ENCODE results near the gene GRK4.

The GRK4 gene

DNA sequence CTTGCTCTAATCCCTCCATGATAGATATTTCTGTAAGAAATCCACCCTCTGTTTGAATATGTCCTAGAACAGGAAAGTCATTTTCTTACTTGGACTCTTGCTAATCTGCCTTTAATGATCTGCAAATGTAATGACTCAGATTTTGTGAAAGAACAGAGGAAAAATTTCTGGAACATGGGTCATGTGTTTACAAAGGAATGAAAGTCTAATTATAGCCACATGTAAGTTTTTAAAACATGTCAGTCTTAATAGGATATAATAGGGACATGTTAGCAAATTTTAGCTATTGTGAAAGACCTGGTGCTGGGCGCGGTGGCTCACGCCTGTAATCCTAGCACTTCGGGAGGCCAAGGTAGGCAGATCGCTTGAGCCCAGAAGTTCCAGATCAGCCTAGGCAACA is 47.6 kb downstream of the GRK4 start:
- in situ Hi-C loops (cut with MboI; ENCODE audit: low sequenced_read_pairs): no loop called here

DNA sequence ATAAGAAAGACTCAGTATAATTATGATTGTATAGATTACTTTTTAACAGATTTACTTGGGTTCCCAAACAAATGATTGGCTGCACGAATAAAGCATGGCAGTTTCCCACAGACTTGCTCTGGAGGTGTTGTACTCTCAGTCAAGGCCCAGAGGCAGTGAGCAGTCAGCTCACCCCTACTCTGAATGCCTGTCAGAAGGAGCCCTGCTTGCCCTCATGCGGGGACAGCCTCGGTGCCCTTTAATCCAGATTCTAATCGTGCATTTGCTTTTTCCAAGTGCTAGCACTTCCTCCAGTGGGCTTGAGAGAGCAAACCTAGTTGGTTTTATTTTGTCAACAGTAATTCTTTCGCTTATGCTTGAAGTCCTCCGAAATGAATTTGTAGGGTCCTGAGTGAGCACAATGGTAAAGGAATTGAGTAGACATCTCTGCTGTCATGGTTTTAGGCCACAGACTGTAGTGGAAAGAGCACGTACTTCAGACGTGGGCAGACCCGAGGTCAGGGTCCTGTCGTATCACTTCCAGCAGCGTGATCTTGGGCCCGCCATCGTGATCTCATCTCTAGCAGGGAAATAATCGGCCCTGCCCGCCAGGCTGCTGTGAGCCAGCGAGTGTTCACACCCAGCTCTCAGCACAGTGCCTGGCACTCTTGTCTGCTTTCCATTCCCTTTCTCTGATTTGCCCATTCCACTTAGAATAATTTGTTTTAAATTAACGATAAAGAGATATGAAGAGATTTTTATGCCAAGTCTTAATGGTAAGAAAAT is 48.3 kb downstream of the GRK4 start:
- in situ Hi-C loops (cut with MboI; ENCODE audit: low sequenced_read_pairs): no loop called here

DNA sequence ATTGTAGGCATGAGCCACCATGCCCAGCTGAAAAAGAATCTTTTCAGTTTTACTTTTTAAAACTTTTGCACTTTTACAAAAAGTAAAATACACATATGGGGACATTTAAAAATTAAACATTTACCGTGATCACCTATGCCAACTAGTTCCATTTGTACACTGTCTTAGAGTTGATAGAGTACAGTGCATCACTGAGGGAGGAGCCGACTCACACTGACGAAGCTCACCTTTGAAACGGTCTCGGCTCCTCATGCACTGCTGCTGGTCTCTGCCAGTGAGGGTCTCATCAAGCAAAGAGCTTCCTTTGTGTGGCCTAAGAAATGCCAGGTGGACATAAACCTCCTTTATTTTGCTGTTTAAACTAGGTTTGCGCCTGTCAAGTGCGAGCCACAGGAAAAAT is 50.0 kb downstream of the GRK4 start:
- in situ Hi-C loops (cut with MboI; ENCODE audit: low sequenced_read_pairs): no loop called here

DNA sequence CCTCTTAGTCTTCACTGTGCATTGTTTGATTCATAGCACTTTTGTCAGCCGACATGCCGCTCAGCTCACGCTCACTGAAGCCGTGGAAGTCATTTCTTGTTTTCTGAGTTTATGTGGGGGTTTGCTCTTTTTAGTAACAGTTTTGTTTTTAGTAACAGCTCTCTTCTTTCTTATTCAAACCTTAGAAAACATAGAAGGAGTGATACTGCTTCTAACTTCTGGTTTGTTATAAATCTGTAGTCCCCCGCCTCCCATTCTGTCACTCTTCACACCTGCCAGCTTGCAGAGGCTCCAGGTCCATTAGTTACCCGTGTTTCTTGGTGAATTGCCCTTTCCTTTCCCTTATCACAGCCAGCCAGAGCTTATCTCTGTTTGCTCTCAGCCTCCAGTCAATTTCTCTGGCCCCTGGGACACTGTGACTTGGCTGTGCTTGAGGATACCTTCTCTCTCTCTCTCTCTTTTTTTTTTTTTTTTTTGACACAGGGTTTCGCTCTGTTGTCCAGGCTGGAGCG is 50.5 kb downstream of the GRK4 start:
- in situ Hi-C loops (cut with MboI; ENCODE audit: low sequenced_read_pairs): no loop called here

DNA sequence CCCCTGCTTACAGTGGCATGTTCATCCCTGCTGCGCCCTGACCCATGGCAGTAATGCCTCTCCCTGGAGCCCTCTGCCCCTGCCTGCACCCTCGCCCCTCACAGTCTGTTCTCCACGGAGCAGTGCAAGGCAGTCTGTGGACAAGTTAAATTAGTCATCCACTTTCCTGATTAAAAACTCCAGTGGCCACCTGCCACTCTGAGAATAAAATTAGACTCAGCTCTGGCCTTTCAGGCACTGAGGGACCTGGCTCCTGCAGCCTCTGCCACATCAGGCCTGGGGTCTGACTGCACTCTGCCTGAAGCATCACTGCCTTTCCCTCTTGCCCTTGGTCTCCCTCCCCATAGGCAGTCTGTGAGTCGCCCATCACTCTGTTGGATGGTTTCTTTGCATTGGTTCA is 53.6 kb downstream of the GRK4 start:
- in situ Hi-C loops (cut with MboI; ENCODE audit: low sequenced_read_pairs): no loop called here

DNA sequence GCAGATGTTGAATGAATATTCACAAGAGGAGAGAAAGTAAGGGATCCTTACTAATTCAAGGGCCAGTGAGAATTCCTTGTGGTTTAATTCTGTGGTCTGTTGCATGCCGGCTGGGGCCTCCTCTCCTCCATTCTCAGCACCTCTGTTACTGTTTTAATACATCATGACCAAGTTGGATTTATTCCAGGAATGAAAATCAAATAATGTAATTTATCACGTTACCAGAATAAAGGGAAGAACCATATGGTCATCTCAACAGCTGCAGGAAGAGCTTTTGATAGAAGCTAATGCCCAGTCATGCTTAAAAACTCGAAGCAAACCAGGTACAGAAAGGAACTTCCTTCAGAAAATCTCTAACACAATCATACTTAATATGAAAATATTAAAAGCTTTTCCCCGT is 54.1 kb downstream of the GRK4 start:
- in situ Hi-C loops (cut with MboI; ENCODE audit: low sequenced_read_pairs): no loop called here

DNA sequence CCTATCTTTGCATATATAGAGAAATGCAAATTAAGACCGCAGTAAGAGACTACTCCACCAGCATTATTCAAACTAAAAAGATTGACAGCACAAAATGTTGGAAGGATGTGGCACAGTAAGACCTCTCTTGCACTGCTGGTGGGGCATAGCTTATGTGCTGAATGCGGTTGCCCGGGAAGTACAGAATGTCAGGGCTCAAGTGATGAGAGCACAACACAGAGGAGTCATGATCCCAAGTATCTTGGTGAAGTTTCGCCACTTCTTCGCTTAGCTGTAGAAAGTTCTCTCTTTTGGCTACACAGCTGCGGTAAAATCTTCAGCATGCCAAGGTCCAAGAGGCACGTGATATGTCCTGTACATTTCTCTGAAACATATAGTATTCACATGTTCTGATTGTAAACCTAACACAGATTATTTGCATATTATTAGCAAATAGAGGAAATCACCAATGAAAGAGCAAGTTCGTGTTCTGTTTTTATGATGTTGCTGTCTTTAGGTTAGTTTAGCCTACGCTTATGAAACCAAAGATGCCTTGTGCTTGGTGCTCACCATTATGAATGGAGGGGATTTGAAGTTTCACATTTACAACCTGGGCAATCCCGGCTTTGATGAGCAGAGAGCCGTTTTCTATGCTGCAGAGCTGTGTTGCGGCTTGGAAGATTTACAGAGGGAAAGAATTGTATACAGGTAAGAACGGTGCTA is 55.9 kb downstream of the GRK4 start:
- in situ Hi-C loops (cut with MboI; ENCODE audit: low sequenced_read_pairs): no loop called here

DNA sequence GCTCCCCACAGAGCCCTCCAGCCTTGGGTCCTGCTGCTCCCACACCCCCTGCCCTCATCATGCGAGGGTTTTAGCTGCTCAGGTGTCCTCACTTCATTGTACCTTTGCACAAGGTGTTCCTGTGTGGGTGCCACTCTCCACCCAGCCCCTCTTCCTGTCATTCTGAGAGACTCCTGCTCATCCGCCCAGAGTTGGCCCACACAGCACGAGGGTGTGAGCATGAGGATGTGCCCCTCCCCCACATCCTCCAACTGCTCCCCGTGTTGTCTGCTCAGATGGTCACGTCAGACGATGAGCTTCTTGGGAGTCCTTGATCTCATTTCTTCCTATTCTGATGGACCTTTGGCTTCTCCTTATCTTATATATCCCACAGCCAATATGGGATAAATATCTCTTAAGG is 57.8 kb downstream of the GRK4 start:
- in situ Hi-C loops (cut with MboI; ENCODE audit: low sequenced_read_pairs): no loop called here

DNA sequence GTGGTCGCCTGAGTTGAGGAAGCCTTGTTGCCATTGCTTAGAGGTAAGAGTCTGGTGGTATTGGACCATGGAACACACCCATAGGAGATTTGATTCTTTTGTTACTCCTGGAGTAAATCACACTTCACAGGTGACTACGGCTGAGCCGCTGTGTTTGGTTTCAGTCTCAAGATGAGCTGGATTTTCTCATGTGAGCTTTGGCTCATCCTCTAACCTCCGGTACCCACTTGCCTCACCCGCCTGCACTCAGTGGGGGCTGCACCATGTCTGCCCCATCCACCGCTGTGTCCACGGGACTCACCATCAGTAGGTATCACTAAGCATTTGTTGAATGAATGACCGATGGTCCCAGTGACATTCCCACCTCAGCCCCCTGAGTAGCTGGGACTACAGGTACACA is 58.3 kb downstream of the GRK4 start:
- in situ Hi-C loops (cut with MboI; ENCODE audit: low sequenced_read_pairs): no loop called here

DNA sequence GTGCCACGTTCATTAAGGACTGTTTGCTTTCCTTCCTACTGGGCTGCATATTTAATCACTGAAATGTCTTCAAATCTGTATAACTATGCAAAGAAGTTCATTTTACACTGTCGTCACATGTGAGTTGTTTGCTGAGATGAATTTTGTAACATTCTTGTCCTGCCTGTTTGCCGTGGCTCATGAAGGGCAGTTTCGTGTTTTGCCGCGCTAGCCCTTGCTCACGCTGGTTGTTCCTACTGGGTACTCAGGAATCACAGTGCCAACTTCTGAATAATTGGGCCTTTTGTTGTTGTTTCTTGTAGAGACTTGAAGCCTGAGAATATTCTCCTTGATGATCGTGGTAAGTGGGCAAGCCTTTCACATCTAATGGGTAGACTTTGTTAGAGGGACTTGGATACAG is 58.7 kb downstream of the GRK4 start:
- in situ Hi-C loops (cut with MboI; ENCODE audit: low sequenced_read_pairs): no loop called here

DNA sequence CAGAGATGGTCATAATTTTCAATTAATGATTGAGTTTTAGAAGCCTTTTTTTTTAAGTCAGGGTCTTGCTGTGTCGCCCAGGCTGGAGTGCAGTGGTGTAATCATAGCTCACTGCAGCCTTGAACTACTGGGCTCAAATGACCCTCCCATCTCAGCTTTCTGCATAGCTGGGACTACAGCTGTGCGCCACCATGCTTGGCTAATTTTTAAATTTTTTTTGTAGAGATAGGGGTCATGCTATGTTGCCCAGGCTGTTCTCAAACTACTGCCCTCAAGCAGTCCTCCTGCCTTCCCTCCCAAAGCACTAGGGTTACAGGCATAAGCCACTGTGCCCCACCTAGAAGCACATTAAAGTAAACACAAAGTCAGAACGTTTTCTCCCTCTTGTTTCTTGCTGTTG is 59.3 kb downstream of the GRK4 start:
- in situ Hi-C loops (cut with MboI; ENCODE audit: low sequenced_read_pairs): no loop called here

DNA sequence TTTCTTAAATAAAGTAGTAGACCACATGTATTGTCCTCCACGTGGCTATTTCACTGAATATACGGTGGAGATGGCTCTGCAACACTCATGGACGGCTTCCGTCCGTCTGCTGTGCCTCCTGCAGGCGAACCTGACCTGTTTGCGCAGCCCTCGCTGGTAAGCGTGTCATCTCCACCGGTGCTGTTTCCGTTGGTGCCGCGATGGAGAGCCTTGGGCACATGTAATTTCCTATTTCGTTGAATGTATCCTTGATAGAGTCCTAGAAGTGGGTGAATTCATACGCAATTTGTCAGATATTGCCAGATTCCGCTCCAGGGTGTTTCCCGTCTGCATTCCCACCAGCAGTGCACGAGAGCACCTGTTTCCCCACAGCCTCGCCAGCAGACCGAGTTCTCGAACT is 62.5 kb downstream of the GRK4 start:
- in situ Hi-C loops (cut with MboI; ENCODE audit: low sequenced_read_pairs): no loop called here

DNA sequence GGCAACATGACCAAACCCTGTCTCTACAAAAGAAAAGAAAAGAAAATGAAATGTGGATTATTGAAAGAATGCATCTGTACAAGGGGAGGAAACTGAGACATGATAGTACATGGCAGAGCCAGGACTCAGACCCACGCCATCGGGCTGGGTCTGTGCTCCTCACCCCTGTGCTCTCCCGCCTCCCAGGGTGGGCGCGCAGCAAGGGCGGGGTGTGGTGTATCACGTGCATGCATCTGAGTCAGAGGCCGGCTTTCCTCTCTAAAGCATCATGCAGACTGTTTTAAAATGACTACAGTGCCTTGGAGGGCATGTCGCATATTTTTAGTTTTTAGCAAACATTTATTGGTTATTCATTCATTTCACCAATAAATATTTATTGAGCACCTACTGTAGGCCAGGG is 63.2 kb downstream of the GRK4 start:
- in situ Hi-C loops (cut with MboI; ENCODE audit: low sequenced_read_pairs): no loop called here

DNA sequence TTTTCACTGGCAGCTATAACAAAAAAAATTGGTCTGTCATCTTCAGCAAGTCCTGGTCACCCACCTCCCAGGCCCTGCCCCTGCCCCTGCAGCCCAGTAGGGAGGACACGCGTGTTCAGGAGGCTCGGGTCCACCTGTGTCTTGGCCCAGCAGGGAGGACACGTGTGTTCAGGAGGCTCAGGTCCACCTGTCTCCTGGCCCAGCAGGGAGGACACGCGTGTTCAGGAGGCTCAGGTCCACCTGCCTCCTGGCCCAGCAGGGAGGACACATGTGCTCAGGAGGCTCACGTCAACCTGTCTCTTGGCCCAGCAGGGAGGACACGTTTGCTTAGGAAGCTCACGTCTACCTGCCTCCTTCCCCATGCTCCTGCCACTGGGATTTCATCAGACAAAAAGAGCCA is 66.1 kb downstream of the GRK4 start:
- in situ Hi-C loops (cut with MboI; ENCODE audit: low sequenced_read_pairs): no loop called here

DNA sequence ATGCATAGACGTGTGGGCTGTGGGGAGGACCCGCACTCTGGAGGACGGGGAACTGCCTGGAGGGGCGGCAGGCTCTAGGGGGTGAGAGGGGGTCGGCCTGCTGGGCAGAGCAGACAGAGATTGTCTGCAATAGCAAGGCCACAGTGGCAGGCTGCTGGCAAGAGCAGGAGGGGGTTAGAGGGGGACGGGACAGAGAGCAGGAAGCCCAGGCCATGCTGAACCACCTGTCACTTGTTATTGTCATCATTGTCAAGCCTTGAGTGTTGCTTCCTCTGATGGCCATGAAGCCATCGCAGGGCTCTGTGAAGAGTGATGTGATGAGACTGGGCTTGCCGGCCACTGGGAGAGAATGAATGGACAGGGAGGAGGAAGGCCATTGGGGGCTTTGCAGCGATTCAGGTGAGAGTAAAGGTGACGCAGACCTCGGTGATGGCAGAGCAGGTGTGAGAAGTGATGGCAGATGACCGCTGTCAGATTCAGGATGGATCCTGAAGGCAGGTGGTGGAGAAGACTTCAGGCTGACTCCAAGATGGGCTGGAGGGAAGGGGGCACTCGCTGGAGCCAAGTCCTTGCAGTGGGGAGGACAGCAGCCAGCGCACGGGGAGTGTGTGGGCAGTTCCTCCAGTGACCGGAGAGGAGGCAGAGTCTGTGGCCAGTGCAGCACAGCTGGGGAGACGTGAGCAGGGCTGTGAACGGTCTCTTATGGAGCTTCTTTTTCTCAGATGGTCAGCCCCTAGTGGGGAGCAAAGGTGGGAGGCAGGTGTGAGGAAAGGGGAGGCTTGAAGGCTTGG is 67.4 kb downstream of the GRK4 start:
- in situ Hi-C loops (cut with MboI; ENCODE audit: low sequenced_read_pairs): no loop called here

DNA sequence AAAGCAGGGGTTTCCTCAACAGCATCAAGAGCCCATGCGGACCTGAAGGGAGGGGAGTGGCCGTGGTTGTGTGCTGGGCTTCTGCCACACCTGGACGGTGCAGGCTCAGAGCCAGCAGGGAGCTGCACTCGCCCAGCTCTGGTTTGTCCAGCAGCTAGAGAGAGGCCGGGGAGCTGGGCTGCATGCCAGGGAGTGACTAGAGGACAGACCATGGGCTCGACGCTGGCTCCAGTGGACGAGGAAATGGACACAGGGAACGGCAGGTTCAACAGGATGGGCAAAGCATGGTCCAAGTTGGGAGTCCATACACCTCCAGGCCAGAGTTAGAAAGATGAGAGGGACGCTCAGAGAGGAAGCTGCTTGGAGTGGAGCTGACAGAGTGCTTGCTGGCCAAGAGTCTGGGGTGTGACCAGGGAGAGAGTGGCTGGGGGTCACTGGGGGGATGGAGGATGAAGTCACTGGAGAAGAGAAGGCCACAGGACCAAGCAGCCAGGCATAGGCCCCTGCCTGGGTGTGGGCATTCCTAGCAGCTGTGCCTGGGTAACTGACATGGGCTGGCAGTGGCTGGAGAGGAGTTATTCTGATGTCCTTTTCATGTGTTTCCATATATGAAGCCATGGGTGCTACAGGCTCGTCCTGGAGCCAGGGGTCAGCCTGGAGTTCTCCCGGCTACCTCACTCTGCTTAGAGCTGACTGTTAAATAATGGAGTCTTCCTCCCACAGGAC is 68.1 kb downstream of the GRK4 start:
- in situ Hi-C loops (cut with MboI; ENCODE audit: low sequenced_read_pairs): no loop called here

DNA sequence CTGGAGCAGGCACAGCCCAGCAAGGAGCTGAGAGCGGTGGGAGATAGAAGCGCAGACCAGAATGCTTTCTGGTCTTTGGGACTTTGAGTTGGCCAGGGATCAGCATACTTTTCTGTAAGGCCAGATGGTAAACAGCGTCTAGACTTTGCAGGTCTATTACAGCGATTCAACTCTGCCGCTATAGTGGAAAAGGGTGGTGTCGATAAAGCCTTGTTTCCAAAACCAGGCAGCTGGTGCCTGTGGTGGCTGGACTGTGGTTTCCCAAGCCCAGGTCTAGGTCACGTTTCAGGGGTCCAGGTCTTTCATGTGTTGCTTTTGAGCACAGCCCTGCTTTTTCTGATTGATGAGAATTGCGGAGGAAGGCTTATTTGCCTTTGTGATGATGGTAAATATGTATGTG is 70.9 kb downstream of the GRK4 start:
- in situ Hi-C loops (cut with MboI; ENCODE audit: low sequenced_read_pairs): no loop called here

DNA sequence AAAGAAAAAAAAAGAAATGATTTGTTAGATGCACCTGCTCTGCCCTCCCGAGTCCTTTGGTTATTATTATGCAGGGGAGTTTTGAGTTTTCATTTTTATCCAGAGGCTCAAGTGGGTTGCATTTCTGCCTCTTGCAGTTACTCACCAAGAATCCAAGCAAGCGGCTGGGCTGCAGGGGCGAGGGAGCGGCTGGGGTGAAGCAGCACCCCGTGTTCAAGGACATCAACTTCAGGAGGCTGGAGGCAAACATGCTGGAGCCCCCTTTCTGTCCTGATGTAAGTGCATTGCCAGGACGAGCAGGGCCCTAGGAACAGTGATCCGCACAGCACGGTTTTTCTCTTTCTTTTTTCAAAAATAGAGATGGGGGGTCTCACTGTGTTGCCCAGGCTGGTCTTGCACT is 71.9 kb downstream of the GRK4 start:
- in situ Hi-C loops (cut with MboI; ENCODE audit: low sequenced_read_pairs): no loop called here

DNA sequence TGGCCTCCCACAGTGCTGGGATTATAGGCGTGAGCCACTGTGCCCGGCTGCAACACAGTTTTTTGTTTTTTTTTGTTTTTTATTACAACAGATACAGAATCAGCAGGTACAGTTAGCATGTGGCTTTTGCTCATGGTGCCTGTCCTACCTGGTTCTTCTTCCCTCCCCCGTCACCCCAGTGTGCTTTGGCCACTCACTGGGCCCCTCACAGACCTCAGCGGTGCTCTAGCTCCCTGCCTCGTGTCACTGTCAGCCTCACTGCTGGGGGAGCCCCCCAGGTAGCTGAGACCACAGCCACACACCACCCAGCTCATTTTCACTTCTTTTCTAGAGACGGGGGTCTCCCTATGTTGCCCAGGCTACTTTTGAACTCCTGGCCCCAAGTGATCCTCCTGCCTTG is 72.3 kb downstream of the GRK4 start:
- in situ Hi-C loops (cut with MboI; ENCODE audit: low sequenced_read_pairs): no loop called here

DNA sequence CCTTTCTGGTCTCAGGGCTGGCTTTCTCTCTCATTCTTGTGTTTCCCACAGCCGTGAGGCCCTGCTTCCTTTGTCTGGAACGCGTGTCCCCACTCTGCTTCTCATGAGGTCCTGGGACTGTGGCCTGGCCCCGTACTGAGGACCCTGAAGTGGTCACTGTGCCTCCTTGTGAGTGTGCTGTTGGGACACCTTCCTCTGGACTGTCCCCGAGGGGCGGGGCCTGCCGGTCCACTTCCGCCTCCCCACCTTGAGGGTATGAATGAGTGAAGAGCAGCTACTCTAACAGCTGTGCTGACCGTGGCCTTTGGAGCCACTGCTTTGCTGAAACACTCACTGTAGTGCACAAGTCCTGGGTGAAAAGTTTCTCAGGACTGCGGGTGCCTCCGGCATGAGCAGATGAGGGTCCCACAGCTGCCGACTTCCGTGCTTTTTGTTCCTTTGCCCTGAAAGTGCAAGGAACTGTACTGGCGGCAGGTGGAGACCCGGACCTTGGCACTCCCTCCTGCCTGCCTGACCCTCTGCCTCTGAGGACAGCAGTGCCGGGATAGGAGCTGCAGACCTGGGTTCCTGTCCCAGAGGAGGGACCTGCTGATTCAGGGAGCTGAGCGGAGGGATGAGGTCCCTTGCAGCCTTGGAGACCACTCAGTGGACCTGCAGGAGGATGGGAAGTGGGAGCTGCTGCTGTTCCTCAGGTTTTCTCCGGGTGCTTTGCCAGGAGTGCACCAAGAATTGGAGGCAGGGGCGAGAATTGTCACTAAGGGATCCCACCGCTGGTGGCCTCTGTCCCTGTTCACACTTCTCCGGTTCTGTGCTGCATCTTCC is 73.0 kb downstream of the GRK4 start:
- in situ Hi-C loops (cut with MboI; ENCODE audit: low sequenced_read_pairs): no loop called here
